Colonic mucosa (tissue), 4 donors: ENCODE data around the gene RYR2. TPM values are rescaled to one million over a fixed set of nuclear protein-coding genes. Genes with fewer than 3 reads are reported as not detected.

Source experiments
- DNase-seq: peaks from one replicate; pipeline ENCODE4 v3.0.0-alpha.2; 2020
- H3K27ac ChIP-seq: fragments of 200-600 bp; one replicate; pipeline ENCODE4 v1.8.0; 2021
- H3K27me3 ChIP-seq: fragments of 200-600 bp; one replicate; pipeline ENCODE4 v1.8.0; 2021
- H3K36me3 ChIP-seq: fragments of 200-600 bp; one replicate; pipeline ENCODE4 v1.8.0; 2021
- H3K4me1 ChIP-seq: fragments of 200-600 bp; one replicate; pipeline ENCODE4 v1.8.0; 2021; ENCODE audit warnings: mild to moderate bottlenecking
- H3K4me3 ChIP-seq: fragments of 200-600 bp; one replicate; pipeline ENCODE4 v1.8.0; 2021
- H3K9ac ChIP-seq, 2 donors: one replicate each; pipeline ENCODE4 v1.7.0; 2013; ENCODE audit warnings: control low read depth in 2 of 2, low read depth in 2 of 2, low read length in 2 of 2
- H3K9me3 ChIP-seq: fragments of 200-600 bp; one replicate; pipeline ENCODE4 v1.8.0; 2021
- CTCF ChIP-seq: fragments of 200-600 bp; IDR thresholded peaks from one replicate; pipeline ENCODE4 v1.8.0; 2022; ENCODE audit warnings: antibody characterized with exemption, mild to moderate bottlenecking
- intact Hi-C: fragments of 100-400 bp; cut with DNase I; formaldehyde crosslinking; loops from one replicate; pipeline ENCODE4 v1.14.1; 2022
- total RNA-seq, 2 donors: library from RNA; stranded (reverse); fragmentation: NEBNext Ultra II Directional in 1 of 2; extraction: Animal tissue kit (Norgen Biotek cat#: 25700) in 1 of 2; gene quantifications; one replicate each; pipeline ENCODE4 v1.2.1, GENCODE V29; 2021
- donor health status: healthy.
- donor health status: DM: no; HTN: no; CAD: no.
- donor health status: DM: no; HTN: no; CAD: no.

RYR2 gene
- total RNA-seq, 2 donors from 2014 or later, result 0.15 to 0.56 TPM

GRCh38 chr1:236998546-236998945 lies 43.4 kb upstream of the RYR2 start:
- intact Hi-C loops, result no loop called here
- Histone ChIP-seq H3K9me3 (no peaks in the 10 kb centered on the region), H3K36me3 (no peaks in the 10 kb centered on the region), H3K4me3 (no peak overlapping the region), H3K9ac (no peak overlapping the region), H3K27ac (no peak overlapping the region), H3K4me1 (no peaks in the 10 kb centered on the region), H3K27me3 (no peaks in the 10 kb centered on the region)
- no peak for DNase-seq
- TF ChIP-seq CTCF, result no peak

GRCh38 chr1:237000191-237000590 lies 41.8 kb upstream of the RYR2 start:
- intact Hi-C loops, result no loop called here
- DNase-seq, result no peak
- Histone ChIP-seq H3K4me3 (no peak overlapping the region), H3K27ac (no peak overlapping the region), H3K4me1 (no peaks in the 10 kb centered on the region), H3K36me3 (no peaks in the 10 kb centered on the region), H3K27me3 (no peaks in the 10 kb centered on the region), H3K9ac (no peak overlapping the region), H3K9me3 (no peaks in the 10 kb centered on the region)
- TF ChIP-seq CTCF, result no peak

GRCh38 chr1:237003516-237003915 lies 38.5 kb upstream of the RYR2 start:
- Histone ChIP-seq H3K9ac (no peak overlapping the region), H3K27ac (no peak overlapping the region), H3K9me3 (no peaks in the 10 kb centered on the region), H3K27me3 (no peaks in the 10 kb centered on the region), H3K4me3 (no peak overlapping the region), H3K36me3 (no peaks in the 10 kb centered on the region), H3K4me1 (no peaks in the 10 kb centered on the region)
- intact Hi-C loops, result no loop called here
- no peak for DNase-seq
- no peak for TF ChIP-seq CTCF

GRCh38 chr1:237004116-237004515 lies 37.9 kb upstream of the RYR2 start, which contains the start of gene MT1HL1:
Gene MT1HL1, minus strand, starts transcription at chr1:237004441. Its CDS starts 69 bp downstream, at chr1:237004372.
- H3K4me3 ChIP-seq, result no peak within 1 kb of the TSS

GRCh38 chr1:237005674-237006073 lies 36.3 kb upstream of the RYR2 start:
- H3K9me3 ChIP-seq, result no peaks in the 10 kb centered on the region
- DNase-seq, result no peak

More at GRCh38 chr1:237004116-237004515, 37.9 kb upstream of the RYR2 start, which contains the start of gene MT1HL1:
- Histone ChIP-seq H3K9ac (no peak within 1 kb of the TSS), H3K27ac (no peak within 1 kb of the TSS), H3K27me3 (no peaks in the 10 kb centered on the region), H3K9me3 (no peaks in the 10 kb centered on the region), H3K4me1 (no peaks in the 10 kb centered on the region), H3K36me3 (no peaks in the 10 kb centered on the region)
- DNase-seq, result no peak
- intact Hi-C loops, result no loop called here
- TF ChIP-seq CTCF, result no peak

More at GRCh38 chr1:237005674-237006073, 36.3 kb upstream of the RYR2 start:
- Histone ChIP-seq H3K4me3 (no peak overlapping the region), H3K9ac (no peak overlapping the region), H3K27ac (no peak overlapping the region), H3K4me1 (no peaks in the 10 kb centered on the region), H3K27me3 (no peaks in the 10 kb centered on the region), H3K36me3 (no peaks in the 10 kb centered on the region)
- no peak for TF ChIP-seq CTCF
- intact Hi-C loops, result no loop called here
